ENCODE results near the gene CFAP298.
"Not testable (repeated sequence)": the region's sequence is repeated elsewhere in the genome, so short reads cannot be mapped to it uniquely, and the experiment has no call there.

Gene CFAP298

DNA sequence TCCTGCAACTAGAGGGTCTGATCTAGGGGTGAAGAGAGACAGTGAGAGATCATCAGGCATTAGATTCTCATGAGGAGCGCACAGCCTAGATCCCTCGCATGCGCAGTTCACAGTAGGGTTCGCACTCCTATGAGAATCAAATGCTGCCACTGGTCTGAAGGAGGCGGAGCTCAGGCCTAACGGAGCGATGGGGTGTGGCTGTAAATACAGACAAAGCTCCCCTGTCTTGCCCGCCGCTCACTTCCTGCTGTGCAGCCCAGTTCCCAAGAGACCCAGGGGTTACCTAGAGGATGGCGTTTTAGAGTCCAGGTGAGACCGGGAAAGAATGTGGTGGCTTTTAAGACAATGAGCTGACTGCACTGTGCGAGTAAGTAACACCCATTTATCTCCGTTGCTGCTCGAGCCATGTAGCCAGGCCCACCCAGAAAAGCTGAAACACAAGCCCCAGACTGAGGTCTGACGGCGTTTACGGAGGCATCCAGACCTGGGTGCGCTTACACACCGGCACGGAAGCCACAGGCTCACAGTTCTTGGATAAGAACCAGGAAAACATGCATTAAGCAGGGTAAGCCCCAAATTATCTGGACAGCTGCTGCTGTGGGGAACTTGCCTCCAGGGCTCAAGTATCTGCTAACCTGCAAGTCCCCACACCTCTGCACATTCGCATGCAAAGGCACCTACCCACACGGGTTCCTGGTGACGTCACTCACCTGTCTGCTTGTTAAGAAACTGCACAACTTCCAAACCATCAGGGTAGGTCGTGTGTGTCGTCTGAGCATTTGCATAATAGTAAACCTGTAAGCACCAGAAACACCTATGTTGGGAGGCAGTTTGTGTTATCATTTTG lies 39.4 kb downstream of the CFAP298 start:
- Mint-ChIP-seq H3K27me3 (peaks cover 9% of the 10 kb centered on the region), H3K27ac (ENCODE audit: low read depth) (no peak overlapping the region), H3K36me3 (ENCODE audit: insufficient read depth) (peaks cover under 1% of the 10 kb centered on the region), H3K4me3 (no peak overlapping the region), H3K4me1 (peaks cover 17% of the 10 kb centered on the region), H3K9me3 (no peaks in the 10 kb centered on the region)
- DNase-seq (ENCODE audit: low spot score in 2 of 2) (no peak), ATAC-seq (replicated peaks; ENCODE audit: extremely low read depth, poor library complexity, severe bottlenecking) (no peak)

DNA sequence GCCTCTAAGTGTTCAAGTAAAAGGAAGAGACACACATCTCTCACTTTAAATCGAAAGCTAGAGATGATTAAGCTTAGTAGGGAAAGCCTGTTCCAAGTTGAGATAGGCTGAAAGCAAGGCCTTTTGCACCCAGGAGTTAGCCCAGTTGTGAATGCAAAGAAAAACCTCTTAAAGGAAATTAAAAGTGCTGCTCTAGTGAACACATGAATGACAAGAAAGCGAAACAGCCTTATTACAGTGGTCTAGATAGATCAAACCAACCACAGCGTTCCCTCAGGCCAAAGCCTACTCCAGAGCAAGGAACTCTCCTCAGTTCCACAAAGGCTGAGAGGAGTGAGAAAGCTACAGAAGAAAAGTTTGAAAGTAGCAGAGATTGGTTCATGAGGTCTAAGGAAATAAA lies 41.7 kb downstream of the CFAP298 start:
- DNase-seq (ENCODE audit: low spot score in 2 of 2) (no peak), ATAC-seq (replicated peaks; ENCODE audit: extremely low read depth, poor library complexity, severe bottlenecking) (no peak)
- no peaks in the 10 kb centered on the region for H3K9me3 Mint-ChIP-seq
- H3K36me3 Mint-ChIP-seq (ENCODE audit: insufficient read depth): peaks cover 2% of the 10 kb centered on the region
- H3K4me1 Mint-ChIP-seq: peaks cover 17% of the 10 kb centered on the region
- peak overlapping the region; percentile 92 for H3K4me3 Mint-ChIP-seq
- peak overlapping the region; percentile 76 for H3K27ac Mint-ChIP-seq (ENCODE audit: low read depth)
- peaks cover 9% of the 10 kb centered on the region for H3K27me3 Mint-ChIP-seq

DNA sequence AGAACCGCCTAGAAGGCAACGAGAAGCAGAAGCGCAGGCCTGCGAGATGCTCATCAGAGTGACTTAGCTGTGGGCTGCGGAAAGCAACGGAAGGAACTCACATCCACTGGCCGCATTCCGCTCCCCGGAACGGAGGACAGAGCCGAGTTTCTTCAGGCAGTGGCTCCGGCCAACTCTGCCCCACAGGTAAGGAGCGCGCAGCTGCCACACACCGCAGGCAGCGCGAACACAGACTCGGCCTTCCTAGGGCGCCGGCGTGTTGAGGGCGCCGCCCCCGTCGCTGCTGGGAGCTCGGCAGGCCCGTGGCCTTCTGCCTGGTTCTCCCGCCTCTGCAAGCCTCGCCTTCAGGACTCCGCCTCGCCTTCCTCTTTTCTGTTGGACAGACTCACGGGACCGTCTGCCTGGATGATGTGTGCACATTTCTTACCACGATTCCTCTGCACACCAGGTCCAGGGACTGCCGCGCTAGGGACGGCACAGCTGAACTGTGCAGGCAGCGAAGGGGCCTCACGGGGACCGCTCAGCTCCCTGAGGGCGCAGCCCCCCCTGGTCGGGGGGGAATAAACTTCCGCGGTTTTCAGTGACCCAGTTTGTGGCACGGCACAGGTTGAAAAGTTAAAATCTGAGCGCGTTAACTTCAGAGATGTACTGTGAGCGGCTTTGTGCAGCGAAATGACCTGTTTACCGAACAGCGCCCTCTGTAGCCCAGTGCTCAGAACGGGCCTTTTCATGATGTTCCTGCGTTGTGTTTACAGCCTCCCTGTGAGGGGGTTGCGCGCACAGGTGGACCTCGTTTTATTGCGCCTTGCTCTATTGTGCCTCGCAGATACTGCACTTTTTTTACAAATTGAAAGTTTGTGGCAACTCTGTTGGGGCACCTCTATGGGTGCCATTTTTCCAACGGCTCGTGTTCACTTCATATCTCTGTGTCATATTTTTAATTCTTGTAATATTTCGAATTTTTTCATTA lies 42.6 kb downstream of the CFAP298 start:
- Mint-ChIP-seq H3K27ac (ENCODE audit: low read depth) (peak overlapping the region; percentile 76), H3K27me3 (peaks cover 1% of the 10 kb centered on the region)

DNA sequence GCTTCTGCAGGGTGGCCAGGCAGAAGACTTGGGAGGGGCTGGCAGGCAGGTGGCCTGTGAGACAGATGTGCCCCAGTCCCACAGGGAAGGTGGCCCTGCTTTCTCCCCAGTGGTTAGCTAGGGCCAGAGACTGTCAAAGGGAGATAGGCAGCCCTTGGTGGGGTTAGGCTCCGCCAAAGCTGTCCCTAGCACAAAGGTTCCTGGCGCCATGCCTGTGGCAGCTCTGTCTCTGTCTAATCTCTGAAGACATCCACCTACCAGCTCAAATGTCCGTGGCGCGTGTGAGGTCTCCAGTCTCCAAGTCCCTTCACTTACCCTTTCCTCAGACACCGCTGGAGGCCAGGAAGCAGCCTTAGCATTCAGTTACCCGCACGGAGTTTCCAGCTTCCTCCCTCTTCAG lies 44.6 kb downstream of the CFAP298 start:
- no peak overlapping the region for H3K4me3 Mint-ChIP-seq
- ATAC-seq (replicated peaks; ENCODE audit: extremely low read depth, poor library complexity, severe bottlenecking) (no peak), DNase-seq (ENCODE audit: low spot score in 2 of 2) (no peak)
- H3K27me3 Mint-ChIP-seq: no peaks in the 10 kb centered on the region
- H3K4me1 Mint-ChIP-seq: peaks cover 17% of the 10 kb centered on the region
- peaks cover 4% of the 10 kb centered on the region for H3K36me3 Mint-ChIP-seq (ENCODE audit: insufficient read depth)
- H3K9me3 Mint-ChIP-seq: peaks cover 8% of the 10 kb centered on the region
- H3K27ac Mint-ChIP-seq (ENCODE audit: low read depth): no peak overlapping the region

More for the DNA sequence above, 42.6 kb downstream of the CFAP298 start:
- H3K4me3 Mint-ChIP-seq: peak overlapping the region; percentile 92
- peaks cover 4% of the 10 kb centered on the region for H3K36me3 Mint-ChIP-seq (ENCODE audit: insufficient read depth)
- H3K9me3 Mint-ChIP-seq: peaks cover 6% of the 10 kb centered on the region
- H3K4me1 Mint-ChIP-seq: peaks cover 17% of the 10 kb centered on the region
- ATAC-seq (replicated peaks; ENCODE audit: extremely low read depth, poor library complexity, severe bottlenecking) (peak; percentile 91), DNase-seq (ENCODE audit: low spot score in 2 of 2) (peak; percentile 72 to 76)

DNA sequence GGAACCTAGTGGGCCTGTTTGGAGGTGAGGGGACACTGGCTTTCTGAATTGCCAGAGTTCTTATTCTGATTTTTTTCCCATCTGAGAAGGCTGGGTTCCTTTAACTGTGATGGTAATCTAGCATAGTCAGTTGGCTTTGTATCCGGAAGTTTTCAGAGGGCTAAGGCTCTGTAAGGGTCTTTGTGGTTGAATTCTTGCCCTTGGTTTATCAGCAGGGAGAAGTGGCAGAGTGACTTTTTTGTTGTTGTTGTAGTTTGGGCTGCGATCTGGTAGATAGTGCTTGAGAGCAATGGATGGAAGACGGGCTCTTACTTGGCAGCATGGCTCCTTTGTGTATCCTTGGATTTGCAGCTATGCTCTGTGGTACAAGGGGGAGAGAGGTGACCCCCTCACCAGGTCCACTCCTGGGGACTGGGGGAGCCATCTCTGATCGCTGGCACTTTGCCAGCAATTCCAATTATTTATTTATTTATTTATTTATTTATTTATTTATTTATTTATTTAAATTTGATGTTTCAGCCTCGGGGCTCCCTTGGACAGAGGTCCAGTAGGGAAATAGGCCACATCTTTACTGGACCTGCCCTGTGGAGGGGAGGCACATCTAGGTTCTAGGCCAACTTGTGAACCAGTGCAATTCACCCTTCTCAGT lies 45.3 kb downstream of the CFAP298 start:
- Mint-ChIP-seq H3K27ac (ENCODE audit: low read depth) (no peak overlapping the region), H3K9me3 (peaks cover 8% of the 10 kb centered on the region), H3K4me1 (peaks cover 17% of the 10 kb centered on the region), H3K27me3 (no peaks in the 10 kb centered on the region), H3K4me3 (no peak overlapping the region), H3K36me3 (ENCODE audit: insufficient read depth) (peaks cover 4% of the 10 kb centered on the region)
- DNase-seq (ENCODE audit: low spot score in 2 of 2) (no peak), ATAC-seq (replicated peaks; ENCODE audit: extremely low read depth, poor library complexity, severe bottlenecking) (no peak)

DNA sequence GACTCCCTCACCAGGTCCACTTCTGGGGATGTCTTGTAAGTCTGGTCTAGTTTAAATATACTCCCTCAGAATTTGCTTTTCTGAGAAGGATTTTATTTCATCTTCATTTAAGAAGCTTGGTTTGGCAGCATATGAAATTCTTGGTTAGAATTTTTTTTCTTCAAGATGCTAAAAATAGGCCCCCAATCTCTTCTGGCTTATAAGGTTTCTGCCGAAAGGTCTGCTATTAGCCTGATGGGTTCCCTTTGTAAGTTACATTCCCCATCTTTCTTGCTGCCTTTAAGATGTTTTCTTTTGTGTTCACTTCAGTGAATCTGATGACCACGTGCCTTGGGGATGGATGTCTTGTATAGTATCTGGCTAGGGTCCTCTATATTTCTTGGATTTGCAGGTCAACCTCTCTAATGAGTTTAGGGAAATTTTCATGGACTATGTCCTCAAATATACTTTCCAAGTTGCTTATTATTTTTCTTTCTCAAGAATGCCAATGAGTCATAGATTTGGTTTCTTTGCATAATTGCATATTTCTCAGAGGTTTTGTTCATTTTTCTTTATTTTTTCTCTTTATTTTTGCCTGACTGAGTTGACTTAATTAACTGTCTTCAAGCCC lies 46.2 kb downstream of the CFAP298 start:
- peaks cover 17% of the 10 kb centered on the region for H3K4me1 Mint-ChIP-seq
- DNase-seq (ENCODE audit: low spot score in 2 of 2) (no peak), ATAC-seq (replicated peaks; ENCODE audit: extremely low read depth, poor library complexity, severe bottlenecking) (no peak)
- no peaks in the 10 kb centered on the region for H3K27me3 Mint-ChIP-seq
- H3K4me3 Mint-ChIP-seq: no peak overlapping the region
- no peak overlapping the region for H3K27ac Mint-ChIP-seq (ENCODE audit: low read depth)
- H3K36me3 Mint-ChIP-seq (ENCODE audit: insufficient read depth): peaks cover 4% of the 10 kb centered on the region
- peaks cover 8% of the 10 kb centered on the region for H3K9me3 Mint-ChIP-seq

DNA sequence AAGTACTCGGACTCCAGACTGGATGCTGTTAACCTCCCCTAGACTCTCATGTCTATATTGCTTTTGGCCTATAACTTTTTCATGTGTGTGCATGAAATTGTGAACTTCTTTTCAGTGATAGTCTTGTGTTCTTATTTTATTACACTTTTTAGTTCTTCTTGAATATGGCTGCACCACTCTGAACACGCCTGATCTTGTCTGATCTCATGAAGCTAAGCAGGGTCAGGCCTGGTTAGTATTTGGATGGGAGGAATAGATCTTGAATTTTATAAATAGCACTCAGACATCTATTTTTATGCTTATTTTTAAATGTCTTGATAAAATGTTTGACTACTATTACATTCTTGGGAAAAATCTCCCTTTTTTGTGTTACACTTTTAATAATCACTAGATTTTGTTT lies 49.3 kb downstream of the CFAP298 start:
- no peak overlapping the region for H3K27ac Mint-ChIP-seq (ENCODE audit: low read depth)
- ATAC-seq (replicated peaks; ENCODE audit: extremely low read depth, poor library complexity, severe bottlenecking): no peak

DNA sequence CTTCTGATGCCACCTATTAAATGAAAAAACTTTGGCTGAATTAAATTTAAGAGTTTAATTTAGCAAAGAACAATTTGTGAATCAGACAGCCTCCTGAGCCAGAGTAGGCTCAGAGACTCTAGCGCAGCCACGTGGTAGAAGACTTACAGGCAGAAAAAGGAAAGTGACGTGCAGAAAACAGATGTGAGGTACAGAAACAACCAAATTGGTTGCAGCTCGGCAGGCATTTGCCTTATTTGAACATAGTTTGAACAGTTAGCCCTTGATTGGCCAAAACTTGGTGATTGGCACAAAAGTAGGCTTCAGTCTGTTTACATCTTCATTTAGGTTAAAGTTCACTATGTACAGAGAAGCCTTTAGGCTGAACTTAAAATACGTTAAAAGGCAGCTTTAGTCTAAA lies 49.8 kb downstream of the CFAP298 start:
- DNase-seq (ENCODE audit: low spot score in 2 of 2): no peak
- no peak overlapping the region for H3K27ac Mint-ChIP-seq (ENCODE audit: low read depth)
- no peak overlapping the region for H3K4me3 Mint-ChIP-seq
- no peak for ATAC-seq (replicated peaks; ENCODE audit: extremely low read depth, poor library complexity, severe bottlenecking)
- peaks cover 6% of the 10 kb centered on the region for H3K4me1 Mint-ChIP-seq
- H3K36me3 Mint-ChIP-seq (ENCODE audit: insufficient read depth): peaks cover 2% of the 10 kb centered on the region
- peaks cover 8% of the 10 kb centered on the region for H3K9me3 Mint-ChIP-seq
- H3K27me3 Mint-ChIP-seq: no peaks in the 10 kb centered on the region

More for the DNA sequence above, 49.3 kb downstream of the CFAP298 start:
- H3K4me3 Mint-ChIP-seq: no peak overlapping the region
- no peak for DNase-seq (ENCODE audit: low spot score in 2 of 2)
- H3K4me1 Mint-ChIP-seq: peaks cover 3% of the 10 kb centered on the region
- H3K9me3 Mint-ChIP-seq: peaks cover 8% of the 10 kb centered on the region
- no peaks in the 10 kb centered on the region for H3K27me3 Mint-ChIP-seq
- peaks cover 4% of the 10 kb centered on the region for H3K36me3 Mint-ChIP-seq (ENCODE audit: insufficient read depth)

DNA sequence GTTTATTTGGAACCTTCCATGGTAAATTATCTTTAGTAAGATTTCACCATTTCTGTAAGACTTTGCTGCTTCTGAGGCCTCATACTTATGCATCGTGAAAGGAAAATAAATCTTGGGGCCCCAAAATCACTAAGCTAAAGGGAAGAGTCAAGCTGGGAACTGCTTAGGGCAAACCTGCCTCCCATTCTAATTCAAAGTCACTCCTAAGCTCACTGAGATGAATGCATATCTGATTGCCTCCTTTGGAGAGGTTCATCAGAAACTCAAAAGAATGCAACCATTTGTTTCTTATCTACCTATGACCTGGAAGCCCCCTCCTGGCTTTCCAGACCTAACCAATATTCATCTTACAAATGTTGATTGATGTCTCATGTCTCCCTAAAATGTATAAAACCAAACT lies 50.7 kb downstream of the CFAP298 start:
- H3K27ac Mint-ChIP-seq (ENCODE audit: low read depth); DNase-seq (ENCODE audit: low spot score in 2 of 2); H3K9me3 Mint-ChIP-seq; H3K36me3 Mint-ChIP-seq (ENCODE audit: insufficient read depth); H3K27me3 Mint-ChIP-seq; H3K4me1 Mint-ChIP-seq; ATAC-seq (replicated peaks; ENCODE audit: extremely low read depth, poor library complexity, severe bottlenecking); H3K4me3 Mint-ChIP-seq: not testable (repeated sequence)

DNA sequence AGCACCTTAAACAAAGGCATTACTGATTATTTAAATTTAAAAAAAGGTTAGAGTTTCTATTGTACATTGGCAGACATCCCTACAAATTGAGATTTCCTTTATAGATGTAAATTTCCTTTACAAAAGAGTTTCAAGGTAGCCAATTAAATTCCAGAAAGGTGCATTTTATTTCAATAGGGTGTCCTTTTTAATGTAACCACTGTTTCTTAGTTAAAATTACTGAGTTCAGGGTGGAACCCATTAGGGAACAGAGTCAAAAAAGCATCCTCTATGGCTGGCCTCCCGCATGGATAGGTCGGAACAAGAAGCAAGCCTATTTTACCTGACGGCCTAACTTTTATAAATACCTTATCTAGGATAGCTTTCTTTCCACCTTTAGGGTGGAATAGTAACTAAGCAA lies 51.3 kb downstream of the CFAP298 start:
- peaks cover 8% of the 10 kb centered on the region for H3K9me3 Mint-ChIP-seq
- DNase-seq (ENCODE audit: low spot score in 2 of 2): no peak
- H3K4me1 Mint-ChIP-seq: peaks cover 6% of the 10 kb centered on the region
- no peak overlapping the region for H3K4me3 Mint-ChIP-seq
- H3K27ac Mint-ChIP-seq (ENCODE audit: low read depth): no peak overlapping the region
- no peaks in the 10 kb centered on the region for H3K27me3 Mint-ChIP-seq
- H3K36me3 Mint-ChIP-seq (ENCODE audit: insufficient read depth): peaks cover 2% of the 10 kb centered on the region
- no peak for ATAC-seq (replicated peaks; ENCODE audit: extremely low read depth, poor library complexity, severe bottlenecking)

DNA sequence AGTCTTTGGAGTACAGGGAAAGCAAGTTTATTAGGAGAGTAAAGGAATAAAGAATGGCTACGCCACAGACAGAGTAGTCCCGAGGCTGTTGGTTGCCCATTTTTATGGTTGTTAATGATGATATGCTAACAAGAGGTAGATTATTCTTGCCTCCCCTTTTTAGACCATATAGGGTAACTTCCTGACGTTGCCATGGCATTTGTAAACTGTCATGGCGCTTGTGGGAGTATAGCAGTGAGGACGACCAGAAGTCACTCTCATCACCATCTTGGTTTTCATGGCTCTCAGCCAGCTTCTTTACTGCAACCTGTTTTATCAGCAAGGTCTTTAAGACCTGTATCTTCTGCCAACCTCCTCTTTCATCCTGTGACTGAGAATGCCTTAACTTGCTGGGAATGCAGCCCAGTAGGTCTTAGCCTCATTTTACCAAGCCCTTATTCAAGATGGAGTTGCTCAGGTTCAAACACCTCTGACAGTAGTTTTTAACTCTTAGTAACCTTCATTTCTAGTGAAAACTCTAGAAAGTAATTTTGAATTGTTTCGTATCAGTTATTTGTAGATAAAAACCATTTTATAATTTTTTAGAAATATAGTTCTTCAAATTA lies 53.1 kb downstream of the CFAP298 start:
- Mint-ChIP-seq H3K27me3 (no peaks in the 10 kb centered on the region), H3K9me3 (no peaks in the 10 kb centered on the region), H3K4me1 (peaks cover 14% of the 10 kb centered on the region), H3K36me3 (ENCODE audit: insufficient read depth) (no peaks in the 10 kb centered on the region), H3K4me3 (no peak overlapping the region), H3K27ac (ENCODE audit: low read depth) (no peak overlapping the region)
- ATAC-seq (replicated peaks; ENCODE audit: extremely low read depth, poor library complexity, severe bottlenecking): no peak
- no peak for DNase-seq (ENCODE audit: low spot score in 2 of 2)

DNA sequence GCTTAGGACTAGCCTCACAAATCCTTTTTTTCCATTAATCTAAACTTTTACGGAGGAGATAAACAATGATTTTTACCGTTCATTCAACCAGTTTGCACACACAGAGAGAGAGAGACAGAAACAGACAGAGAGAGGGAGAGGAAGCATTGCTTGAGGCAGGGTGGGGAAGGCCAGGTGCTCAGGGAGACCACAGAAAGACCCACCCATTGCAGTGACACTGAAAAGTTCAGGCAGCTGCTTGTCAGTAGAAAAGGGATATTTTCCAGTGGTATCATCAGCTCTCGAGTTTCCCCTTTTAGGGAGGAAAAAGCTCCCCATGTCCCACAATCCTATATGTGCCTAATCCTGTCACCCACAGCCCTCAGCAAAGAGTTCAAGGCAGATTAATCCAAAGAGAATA lies 54.1 kb downstream of the CFAP298 start:
- no peaks in the 10 kb centered on the region for H3K27me3 Mint-ChIP-seq
- peaks cover 1% of the 10 kb centered on the region for H3K36me3 Mint-ChIP-seq (ENCODE audit: insufficient read depth)
- H3K4me1 Mint-ChIP-seq: peaks cover 14% of the 10 kb centered on the region
- H3K4me3 Mint-ChIP-seq: no peak overlapping the region
- H3K9me3 Mint-ChIP-seq: no peaks in the 10 kb centered on the region
- DNase-seq (ENCODE audit: low spot score in 2 of 2) (no peak), ATAC-seq (replicated peaks; ENCODE audit: extremely low read depth, poor library complexity, severe bottlenecking) (no peak)
- H3K27ac Mint-ChIP-seq (ENCODE audit: low read depth): no peak overlapping the region

Measured in central memory CD8-positive, alpha-beta T cell (primary cell).